Measurements from ENCODE around the gene CLSTN2.

DNA sequence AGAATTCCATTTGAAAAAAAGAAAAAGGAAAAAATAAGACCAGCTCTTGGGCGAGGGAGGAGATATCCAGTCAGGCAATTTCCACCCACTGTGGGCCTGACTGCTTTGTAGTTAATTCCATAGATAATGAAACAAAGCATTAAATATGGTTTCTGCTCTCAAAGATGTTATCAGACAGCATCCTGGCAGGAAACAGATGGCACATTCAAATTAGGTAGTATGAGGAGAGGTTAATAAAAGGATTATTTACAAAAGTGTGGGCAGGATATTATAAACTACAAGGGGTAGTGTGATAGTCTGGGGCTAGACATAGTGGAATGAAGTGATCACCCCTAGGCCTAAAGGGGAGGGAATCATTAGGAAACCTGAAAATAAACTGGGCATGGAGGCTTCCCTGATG is 193.2 kb downstream of the CLSTN2 start:
- TF ChIP-seq POLR2A (IDR thresholded peaks at IDR 0.05; ENCODE audit: low read depth, low read length) (no peak), NFE2L2 (IDR thresholded peaks at IDR 0.05; ENCODE audit: low read depth, low read length) (no peak), RAD21 (IDR thresholded peaks at IDR 0.05; ENCODE audit: low read length) (no peak), RFX5 (IDR thresholded peaks at IDR 0.05; ENCODE audit: low read depth, low read length) (no peak), SMC3 (IDR thresholded peaks at IDR 0.05; ENCODE audit: low read depth, low read length) (no peak), MAFK (IDR thresholded peaks at IDR 0.05; ENCODE audit: low read depth, low read length) (no peak), RCOR1 (IDR thresholded peaks at IDR 0.05; ENCODE audit: insufficient replicate concordance, low read length) (no peak)
- TF ChIP-seq, protein P1, sequence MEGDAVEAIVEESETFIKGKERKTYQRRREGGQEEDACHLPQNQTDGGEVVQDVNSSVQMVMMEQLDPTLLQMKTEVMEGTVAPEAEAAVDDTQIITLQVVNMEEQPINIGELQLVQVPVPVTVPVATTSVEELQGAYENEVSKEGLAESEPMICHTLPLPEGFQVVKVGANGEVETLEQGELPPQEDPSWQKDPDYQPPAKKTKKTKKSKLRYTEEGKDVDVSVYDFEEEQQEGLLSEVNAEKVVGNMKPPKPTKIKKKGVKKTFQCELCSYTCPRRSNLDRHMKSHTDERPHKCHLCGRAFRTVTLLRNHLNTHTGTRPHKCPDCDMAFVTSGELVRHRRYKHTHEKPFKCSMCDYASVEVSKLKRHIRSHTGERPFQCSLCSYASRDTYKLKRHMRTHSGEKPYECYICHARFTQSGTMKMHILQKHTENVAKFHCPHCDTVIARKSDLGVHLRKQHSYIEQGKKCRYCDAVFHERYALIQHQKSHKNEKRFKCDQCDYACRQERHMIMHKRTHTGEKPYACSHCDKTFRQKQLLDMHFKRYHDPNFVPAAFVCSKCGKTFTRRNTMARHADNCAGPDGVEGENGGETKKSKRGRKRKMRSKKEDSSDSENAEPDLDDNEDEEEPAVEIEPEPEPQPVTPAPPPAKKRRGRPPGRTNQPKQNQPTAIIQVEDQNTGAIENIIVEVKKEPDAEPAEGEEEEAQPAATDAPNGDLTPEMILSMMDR (conservative IDR thresholded peaks at IDR 0.05; ENCODE audit: low read depth, low read length), result no peak

Data from IMR-90 (cell line).